Ovary (tissue), 3 donors: ENCODE measurements around the gene RGL1.

Source experiments
- CTCF ChIP-seq, 3 donors: fragments of 450-650 bp in 2 of 3; fragments of 200-600 bp in 1 of 3; IDR thresholded peaks; one replicate each; pipeline versions ENCODE4 v1.5.1 to v1.8.0; 2016 to 2022; ENCODE audit warnings: antibody characterized with exemption in 3 of 3, mild to moderate bottlenecking in 1 of 3
- POLR2A ChIP-seq: fragments of 450-650 bp; IDR thresholded peaks from one replicate; pipeline ENCODE4 v1.6.1; 2017; ENCODE audit warnings: antibody characterized with exemption, mild to moderate bottlenecking, moderate library complexity
- donor health status: DM: no; HTN: no; CAD: no.

GRCh38 chr1:183881387-183882131, 76.6 kb downstream of the RGL1 start:
- TF ChIP-seq CTCF (IDR thresholded peaks at IDR 0.05) (no peak), POLR2A (no peak)
